NCI-H82 treated with DMSO at 0.1 percent for 48 hours (cell line): ENCODE results near the gene LYRM2.

Experiments
- DNase-seq: peaks from one replicate; lab custom pipeline; 2025; ENCODE audit not compliant: unreplicated experiment; lab: John Stamatoyannopoulos, UW

LYRM2 gene, protein sequence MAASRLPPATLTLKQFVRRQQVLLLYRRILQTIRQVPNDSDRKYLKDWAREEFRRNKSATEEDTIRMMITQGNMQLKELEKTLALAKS

DNA sequence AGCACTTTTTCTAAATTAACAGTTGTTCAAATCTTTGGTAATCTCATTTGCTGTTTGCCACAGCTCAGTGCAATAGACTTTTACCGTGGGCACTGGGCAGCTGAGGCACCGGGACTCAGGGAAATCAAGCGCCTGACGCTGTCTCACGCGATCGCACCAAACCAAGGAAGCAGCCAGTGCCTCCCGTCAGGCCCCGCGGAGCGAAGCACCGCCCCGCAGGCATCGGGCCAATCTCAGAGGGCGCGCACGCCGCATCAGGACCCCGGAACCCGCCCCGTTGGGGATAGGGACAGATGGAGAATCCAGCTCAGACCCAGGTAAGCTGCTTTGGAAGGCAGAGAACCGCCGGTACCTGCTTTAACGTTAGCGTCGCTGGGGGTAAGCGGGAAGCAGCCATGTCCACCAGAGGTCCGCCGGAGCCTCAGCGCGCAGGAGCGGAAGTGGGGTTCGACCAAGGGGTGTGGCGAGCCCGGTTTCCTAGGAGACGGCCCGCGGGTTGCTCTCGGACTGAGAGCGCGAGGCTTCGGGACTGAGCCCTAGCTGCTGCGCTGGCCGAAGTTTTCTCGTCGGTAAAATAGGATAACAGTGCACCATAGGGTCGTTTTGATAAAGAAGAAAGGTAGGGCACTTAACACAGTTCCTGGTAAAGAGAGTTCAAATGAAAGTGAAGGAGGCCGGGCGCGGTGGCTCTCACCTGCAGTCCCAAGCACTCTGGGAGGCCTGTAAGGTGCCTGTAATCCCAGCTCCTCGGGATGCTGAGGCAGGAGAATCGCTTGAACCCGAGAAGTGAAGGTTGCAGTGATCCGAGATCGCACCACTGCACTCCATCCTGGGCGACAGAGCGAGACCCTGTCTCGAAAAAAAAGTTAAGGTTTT lies at the start of gene LYRM2:
Gene LYRM2 (minus strand): TSS at position 428 of the 876 bp plus-strand sequence. CDS start 31 bp downstream, at position 397.
- peak; percentile 66 for DNase-seq

DNA sequence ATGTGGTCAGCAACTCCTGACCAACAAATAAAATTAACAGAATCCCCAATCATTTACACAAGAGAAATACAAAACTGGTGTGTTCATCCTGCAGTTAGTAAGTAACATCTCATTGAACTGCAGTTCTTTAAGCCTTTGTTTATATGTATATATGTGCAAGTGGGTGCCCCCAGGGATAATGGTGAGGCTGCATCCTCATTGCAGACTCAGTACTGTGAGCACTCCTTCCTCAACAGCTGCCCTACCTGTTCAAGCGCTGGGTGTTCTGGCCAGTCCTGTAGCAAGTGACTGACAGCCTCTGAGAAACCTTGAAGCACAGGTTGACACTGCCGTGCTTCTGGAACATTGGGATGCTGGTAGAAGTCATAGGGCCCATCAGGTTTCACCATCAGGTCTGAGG lies 49.8 kb upstream of the LYRM2 start:
- DNase-seq: no peak

DNA sequence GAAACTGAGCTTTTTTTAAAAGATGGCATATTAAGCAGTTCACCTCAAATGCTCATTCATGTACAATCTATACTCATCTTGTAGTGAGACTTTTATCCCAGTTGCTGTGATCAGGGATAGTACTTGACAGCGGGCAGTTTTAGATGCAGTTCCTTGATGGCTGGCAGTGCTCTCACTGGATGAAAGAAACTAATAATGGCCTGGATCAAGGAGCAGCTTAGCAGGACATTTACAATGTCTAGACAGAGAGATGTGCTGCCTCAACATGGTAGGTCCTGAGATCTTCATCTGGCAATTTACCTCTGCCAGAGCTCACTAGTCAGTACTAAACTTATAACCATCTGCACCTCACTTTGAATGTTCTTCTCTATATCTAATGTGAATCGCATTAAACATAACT lies 46.8 kb upstream of the LYRM2 start:
- no peak for DNase-seq

DNA sequence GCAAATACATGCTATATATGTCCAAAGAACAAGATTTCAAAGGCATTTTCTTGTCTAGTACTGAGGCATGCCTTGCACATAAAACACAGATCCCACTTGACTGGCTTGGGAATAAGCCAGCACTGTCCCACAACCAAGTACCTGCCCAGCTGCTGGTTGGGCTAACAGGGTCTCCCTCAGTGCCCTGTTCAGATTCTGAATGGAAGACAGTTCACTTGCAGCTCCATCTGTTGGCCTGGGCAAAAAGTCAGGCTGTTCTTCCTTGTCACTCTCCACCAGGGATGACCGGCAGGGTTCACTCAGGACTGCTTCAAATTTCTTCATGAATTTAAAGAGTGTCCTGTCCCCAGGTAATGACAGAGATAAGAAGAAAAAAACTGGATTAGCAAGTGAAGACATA lies 44.4 kb upstream of the LYRM2 start:
- DNase-seq: no peak

DNA sequence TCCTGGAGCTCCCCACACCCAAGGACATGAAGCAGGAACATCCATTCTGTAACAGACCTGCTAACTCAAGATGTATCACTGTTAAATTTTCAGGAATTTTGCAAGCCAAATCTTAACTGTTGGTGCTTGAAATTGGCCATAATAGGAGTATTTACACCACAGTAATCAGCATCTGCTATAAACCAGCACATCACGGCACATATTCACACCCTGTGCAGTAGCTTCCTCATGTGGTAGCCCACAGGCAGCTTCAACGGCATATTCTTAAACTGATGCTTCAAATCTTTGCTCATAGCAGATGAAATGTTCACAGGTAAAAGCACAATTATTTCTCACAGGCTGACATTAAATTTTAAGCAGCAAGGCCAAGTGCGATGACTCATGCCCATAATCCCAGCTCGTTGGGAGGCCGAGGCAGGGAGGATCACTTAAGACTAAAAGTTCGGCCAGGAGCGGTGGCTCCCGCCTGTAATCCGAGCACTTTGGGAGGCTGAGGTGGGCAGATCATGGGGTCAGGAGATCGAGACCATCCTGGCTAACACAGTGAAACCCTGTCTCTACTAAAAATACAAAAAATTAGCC lies 43.5 kb upstream of the LYRM2 start:
- DNase-seq: no peak

DNA sequence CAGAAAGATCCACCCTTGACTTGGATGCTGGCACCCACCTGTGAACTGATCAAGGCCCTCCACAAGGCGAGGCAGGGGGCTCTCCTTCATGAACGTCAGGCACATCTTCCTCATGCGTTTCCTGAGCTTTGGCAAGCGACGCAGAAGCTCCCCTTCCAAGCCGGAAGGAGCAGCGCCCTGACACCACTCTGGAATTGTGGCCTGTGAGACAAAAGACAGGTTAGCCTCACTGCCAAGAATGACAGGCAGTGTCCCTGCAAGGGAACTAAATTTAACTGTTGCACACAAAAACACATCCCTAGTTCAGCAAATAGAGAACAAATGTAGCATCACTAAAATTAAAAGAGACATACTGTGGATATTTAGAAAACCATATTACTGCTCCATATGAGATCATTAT lies 42.0 kb upstream of the LYRM2 start:
- no peak for DNase-seq

DNA sequence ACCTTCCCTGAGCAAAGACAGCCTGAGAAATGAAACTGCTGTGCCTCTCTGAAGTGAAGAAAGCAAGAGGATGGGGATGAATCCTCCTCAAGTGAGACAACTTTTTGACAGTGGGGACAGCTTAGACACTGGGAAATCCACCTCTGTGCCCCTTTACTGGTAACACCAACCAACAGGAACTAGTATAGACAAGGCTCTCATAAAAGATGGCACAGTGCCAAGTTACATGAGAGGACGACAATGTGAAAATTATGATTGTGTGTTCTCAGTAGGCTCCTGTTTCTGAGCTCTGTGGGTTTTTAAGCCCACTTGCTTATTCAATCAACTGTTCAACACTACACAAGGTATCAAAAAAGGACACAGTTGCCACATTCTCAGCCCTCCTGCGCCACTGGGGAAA lies 41.6 kb upstream of the LYRM2 start:
- no peak for DNase-seq

DNA sequence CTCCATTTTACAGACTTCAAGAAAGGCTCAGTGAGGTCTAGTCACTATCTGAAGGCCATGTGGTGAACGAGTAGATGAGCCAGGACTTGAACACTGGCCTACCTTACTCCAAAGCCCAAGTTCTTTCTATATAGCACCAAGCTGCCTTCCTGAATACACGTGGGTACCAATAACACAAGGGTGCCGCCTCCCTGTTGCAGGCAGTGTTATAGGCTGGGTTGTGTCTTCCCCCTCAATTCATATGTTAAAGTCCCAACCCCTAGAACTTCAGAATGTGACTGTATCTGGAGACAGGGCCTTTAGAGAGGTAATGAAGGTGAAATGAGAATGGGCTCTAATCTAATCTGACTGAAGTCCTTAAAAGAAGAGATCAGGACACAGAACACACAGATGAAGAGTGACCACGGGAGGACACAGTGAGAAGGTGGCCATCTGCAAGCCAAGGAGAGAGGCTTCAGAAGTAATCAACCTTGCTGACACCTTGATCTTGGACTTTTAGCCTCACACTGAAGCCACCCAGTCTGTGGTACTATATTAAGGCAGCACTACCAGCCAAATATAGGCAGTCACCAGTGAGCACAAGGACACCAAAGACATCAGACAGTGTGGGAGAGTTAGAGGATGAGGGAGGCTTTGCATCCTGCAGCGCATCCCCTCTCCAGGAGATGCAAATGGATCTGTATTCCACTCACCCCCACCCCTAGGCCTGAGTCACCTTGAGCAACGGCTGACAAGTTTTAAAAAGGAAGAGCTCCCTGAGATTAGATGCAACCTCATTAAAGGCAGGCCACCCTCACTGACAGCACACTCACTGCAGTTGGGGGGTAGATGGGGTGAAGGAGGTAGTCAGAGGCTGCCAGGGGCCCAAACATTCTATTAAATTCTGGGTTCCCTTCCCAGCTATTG lies 40.9 kb upstream of the LYRM2 start:
- DNase-seq: no peak

DNA sequence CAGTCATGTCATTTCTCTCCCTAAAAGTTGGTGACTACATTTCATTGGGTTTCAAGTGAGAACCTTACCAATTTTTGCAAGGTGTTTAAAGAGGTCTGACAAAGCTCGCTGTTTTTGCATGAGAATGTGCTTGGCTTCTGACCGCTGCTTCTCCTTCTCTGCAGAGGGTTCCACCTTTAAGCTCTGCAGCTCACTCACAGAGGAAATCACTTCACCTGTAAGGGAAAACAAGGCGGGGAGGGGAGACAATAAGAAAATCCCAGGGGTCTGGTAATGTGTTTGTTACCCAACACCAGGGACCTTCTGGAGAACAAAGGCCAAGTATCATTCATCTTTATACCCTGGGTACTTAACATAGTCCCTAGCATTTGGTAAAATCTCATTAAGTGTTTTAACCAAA lies 40.0 kb upstream of the LYRM2 start:
- no peak for DNase-seq

DNA sequence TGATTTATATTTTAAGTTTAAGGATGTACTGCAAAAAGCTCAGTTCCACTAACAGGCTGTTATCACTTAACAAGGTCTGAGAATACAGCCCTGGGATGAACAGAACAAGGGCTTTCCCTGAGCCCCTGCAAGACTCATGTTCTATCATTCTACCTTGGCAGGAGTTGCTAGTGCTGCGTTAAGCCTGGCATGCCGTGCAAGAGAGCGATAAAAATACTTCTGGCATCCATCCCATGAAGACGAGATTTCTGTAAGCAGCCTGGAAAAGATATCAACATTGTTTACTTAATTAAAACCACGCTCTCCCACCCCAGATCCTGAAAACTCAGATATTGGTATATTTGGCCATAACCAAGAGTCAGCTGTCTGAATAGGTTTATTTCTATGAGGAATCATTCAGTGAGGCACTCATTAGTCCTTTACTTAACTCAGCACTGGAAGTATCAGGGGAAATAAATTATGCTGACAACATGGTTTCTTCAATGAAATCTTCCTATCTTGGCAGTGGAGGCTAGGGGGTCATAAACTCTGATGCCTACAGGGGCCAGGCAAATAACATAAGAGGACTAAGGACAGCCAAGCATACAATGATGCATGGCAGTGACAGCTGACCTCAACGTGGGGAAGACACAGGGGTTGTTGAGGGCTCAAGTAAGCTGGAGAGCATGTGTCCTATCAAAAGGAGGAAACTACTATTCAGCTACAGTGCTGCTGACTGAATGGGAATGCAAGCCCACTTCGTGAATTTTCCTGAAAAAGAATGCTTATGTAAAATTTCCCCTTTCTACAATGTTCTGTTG lies 37.6 kb upstream of the LYRM2 start:
- DNase-seq: no peak

DNA sequence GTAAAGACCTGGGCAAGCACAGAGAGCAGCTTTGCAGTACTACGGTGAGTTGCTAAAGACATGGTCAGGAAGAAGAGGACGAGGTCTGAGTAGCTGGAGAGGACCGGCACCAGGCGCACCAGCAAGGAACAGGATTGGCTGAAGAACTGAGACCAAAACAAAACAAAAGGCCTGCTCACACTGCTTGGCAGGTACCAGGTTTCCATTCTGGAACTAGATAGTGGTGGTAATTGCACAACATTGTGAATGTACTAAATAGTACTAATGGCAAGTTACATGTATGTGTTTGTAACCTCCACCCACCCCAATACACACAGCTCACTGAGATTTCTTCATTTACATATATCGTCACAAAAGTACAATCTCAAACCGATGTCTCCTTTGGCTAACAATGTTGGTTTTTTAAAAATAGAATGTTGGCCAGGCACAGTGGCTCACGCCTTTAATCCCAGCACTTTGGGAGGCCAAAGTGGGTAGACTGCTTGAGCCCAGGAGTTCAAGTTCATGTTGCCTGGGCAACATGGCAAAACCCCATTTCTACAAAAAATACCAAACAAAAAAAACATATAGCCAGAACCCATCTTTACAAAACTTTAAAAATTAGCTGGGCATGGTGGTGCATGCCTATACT lies 32.5 kb upstream of the LYRM2 start:
- DNase-seq: no peak

DNA sequence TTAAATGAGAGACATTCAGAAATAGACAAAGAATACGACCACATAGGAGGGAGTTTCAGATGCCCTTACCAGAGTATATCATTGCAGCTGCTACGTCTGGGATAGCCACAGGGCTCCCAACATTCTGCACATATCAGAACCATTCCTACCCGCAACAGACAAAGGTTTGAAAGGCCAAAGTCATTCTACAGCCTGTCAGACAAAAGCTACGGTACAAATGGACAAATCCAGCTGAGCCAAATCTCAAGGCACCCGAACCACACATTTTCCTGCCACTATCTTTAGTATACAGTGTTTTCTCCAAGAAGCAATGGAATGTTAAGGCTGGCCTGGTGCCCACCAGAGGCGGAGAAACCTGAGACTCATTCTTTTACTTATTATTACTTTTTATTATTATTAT lies 30.5 kb upstream of the LYRM2 start:
- DNase-seq: no peak

DNA sequence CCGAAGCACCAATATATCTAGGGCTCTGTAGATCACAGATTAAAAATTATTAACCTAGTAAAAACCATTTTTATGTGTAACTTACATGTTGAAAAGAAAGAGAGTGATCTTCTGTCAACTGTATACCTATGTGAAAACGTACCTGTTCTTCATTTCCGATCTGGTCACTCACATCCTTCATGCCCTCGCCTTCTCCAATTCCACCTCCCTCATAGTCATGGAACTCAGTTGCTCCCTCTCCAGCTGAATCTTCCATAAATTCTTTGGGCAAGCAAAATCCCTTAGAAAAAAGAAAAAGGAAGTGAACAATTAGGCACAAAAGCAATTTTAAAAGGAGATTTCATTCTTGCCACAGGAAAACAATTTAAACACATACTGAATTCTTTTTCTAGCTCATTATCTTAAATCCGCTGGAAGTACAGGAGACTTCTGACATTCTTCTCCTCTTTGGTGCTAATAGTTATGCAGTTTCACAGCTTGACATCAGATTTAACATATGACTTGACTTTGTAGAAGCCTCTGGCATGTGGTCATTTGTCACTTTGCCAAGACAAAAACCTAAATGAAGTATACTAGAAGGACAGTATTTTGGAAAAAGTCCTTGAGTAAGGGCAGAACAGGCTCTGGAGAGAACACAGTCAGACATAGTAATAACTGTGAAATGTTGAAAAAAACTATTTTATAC lies 29.5 kb upstream of the LYRM2 start:
- DNase-seq: no peak

DNA sequence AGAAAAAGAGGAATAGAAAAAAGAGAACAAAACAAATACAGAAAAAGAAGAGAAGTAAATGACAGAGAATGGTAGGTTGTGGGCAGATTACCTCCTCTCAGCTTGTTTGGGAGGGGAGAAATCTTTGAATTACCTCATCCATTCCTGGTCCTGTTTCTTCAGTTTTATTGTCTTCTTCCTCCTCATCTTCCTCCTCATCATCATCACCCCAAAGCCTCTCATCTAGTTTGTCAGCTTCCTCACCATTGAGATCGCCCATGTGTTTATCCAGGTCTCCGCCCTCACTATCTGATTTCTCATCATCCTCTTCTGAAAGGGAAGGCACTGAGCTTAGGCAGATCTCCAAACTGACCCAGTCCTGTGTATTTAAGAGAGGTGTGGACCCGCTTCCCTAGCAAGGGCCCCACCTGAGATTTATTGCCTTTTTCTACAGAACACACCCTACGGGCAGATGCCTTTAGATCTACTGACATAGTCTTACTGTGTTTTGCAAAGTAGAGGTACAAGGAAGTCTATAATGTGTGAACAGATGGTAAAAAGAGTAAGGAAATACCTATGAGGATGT lies 24.2 kb upstream of the LYRM2 start:
- DNase-seq: no peak

DNA sequence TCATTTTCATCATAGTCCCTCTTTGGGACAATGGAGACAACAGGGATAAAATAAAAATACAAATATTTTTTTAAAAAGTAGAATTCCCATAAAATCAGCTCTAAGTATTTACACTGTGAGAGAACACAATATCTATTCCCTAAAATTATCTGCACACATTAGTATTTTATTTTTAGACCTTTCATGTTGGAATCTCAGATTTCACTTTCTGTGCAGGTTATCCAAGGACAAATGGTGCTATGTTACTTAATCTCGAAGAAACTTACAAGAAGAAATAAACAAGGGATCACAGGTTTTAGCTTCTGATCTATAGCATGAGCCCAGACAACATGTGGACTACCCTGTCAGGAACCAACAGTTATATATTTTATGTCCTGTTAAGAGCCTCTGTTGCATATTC lies 23.0 kb upstream of the LYRM2 start:
- no peak for DNase-seq

DNA sequence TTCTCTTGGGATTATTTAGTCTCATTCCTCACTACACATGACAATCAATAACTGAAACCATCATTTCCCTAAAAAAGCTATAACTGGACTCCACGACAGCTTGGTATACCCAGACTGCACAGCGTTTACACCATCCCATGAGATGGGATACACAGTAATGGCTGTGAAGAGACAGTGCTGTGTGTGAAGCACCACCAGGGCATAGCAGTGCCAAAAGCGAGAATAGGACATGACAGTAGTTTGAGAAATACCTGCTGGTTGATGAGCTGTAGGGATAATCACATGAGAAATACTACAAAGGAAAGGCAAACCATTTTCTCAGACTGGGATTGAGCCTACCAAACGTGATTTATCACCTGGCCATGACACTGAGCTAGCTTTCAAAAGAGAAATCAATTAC lies 22.4 kb upstream of the LYRM2 start:
- no peak for DNase-seq

DNA sequence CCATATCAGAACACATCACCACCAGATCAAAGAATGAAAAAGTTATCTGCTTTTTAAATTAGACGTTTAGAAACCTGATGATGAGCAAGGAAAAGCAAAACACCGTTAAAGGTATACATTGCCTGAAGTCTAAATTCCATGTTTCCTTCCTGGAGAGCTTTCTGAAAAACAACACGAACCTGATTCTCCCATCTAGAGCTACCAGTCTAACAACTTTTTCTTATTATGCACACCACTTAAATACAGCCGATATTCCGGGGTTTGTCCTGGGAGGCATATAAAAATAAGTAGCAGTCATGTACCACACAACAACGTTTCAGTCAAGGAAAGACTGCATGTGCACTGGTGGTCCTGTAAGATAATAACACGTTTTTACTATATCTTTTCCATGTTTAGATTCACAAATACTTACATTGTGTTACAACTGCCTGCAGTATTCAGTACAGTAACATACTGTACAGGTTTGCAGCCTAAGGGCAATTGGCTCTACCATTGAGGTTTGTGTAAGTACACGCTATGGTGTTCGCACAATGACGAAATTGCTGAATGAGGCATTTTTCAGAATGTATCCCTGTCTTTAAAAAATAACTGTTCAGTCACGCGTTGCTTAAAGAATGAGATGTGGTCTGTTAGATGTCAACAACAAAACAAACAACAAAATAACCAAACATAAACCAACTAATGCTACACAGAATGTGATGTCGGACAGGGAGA lies 19.1 kb upstream of the LYRM2 start:
- DNase-seq: no peak

DNA sequence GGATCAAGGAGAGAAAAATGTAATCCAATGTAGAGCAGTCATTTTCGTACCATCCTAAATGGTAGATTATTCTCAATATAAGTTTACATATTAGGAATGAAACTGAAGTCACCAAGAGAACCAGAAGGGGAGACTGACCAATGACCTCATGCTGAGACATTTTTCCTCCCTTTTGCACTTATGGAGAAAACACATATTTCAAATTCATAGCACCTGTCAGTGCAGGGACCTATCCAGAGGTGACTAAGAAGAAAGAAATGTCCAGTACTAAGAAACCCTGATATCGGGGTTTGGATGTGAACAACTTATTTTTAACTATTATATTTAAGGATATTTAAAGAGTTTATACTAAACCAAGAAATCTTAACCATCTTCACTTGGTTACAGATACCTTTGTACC lies 16.6 kb upstream of the LYRM2 start:
- no peak for DNase-seq

DNA sequence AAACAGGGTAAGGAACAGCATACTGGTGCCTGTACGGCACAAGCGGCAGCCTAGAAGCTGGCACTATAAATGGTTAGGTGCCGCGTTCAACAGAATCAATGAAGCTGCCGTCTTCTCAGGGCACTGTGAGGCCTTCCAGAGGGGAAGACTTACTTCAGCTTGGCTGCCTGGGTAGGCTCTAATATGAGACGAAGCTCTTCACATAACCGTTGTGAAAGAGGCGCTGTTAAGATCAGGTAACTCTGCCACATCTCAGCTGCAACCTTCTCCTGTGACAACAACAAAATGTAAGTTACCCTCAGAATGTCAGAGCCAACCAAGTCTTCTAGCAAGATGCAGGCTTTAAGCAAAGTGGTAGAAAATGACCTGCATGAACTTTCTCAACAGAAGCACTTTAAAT lies 12.0 kb upstream of the LYRM2 start:
- DNase-seq: no peak
